Cardiac muscle cell (in vitro differentiated cells and primary cell): ENCODE results near the gene LIPT2. TPM values are rescaled to one million over a fixed set of nuclear protein-coding genes. Genes with fewer than 3 reads are reported as not detected.

Source experiments
- DNase-seq, 2 donors: peaks; one replicate each; pipeline versions ENCODE4 v3.0.0 to v3.0.0-alpha.2; 2010 to 2017; ENCODE audit warnings: low read depth in 1 of 2, low spot score in 1 of 2
- H3K27ac ChIP-seq: fragments of 200-600 bp; sonication (generic); 2 replicates; pipeline ENCODE4 v1.5.1; 2016
- H3K27me3 ChIP-seq: fragments of 200-600 bp; sonication (generic); 2 replicates; pipeline ENCODE4 v1.6.0; 2016; ENCODE audit warnings: control low read depth
- H3K36me3 ChIP-seq: fragments of 200-600 bp; sonication (generic); 2 replicates; pipeline ENCODE4 v1.5.1; 2016; ENCODE audit warnings: control low read depth
- H3K4me1 ChIP-seq: fragments of 200-600 bp; sonication (generic); 2 replicates; pipeline ENCODE4 v1.8.1; 2017; ENCODE audit warnings: low read depth, mild to moderate bottlenecking, mixed run types
- H3K4me3 ChIP-seq: fragments of 200-600 bp; sonication (generic); 2 replicates; pipeline ENCODE4 v1.5.1; 2016; ENCODE audit warnings: mild to moderate bottlenecking
- H3K9me3 ChIP-seq: fragments of 200-600 bp; sonication (generic); 2 replicates; pipeline ENCODE4 v1.5.1; 2017; ENCODE audit warnings: low read depth, mild to moderate bottlenecking, control low read depth
- CTCF ChIP-seq: IDR thresholded peaks from 2 replicates; pipeline ENCODE4 v1.5.1; 2012; ENCODE audit warnings: low read depth, mild to moderate bottlenecking, low read length
- polyA plus RNA-seq: library from polyadenylated mRNA; unstranded; fragments of >200 nt; fragmentation: Nextera tagmentation; extraction: Ambion mirVana; gene quantifications from 2 replicates; pipeline ENCODE4 v1.2.1, GENCODE V29; 2016
- total RNA-seq: library from RNA; depleted of rRNA; stranded (reverse); fragments of >200 nt; gene quantifications from 2 replicates; pipeline ENCODE4 v1.2.3, GENCODE V29; 2016

Gene LIPT2
- total and polyA plus RNA-seq, 2 experiments from 2014 or later = 22.5 to 26.9 TPM

- DNase-seq = no peak
Observed at GRCh38 chr11:74507582-74507981, 14.1 kb upstream of the LIPT2 start.

GRCh38 chr11:74506823-74507222 lies 13.3 kb upstream of the LIPT2 start:
- Histone ChIP-seq H3K4me3 (no peak overlapping the region), H3K36me3 (no peaks in the 10 kb centered on the region), H3K27ac (no peak overlapping the region), H3K9me3 (peaks cover 4% of the 10 kb centered on the region), H3K27me3 (no peaks in the 10 kb centered on the region), H3K4me1 (no peaks in the 10 kb centered on the region)
- peak in 1 of 2 donors; percentile 15 for DNase-seq
- no peak for TF ChIP-seq CTCF

More at GRCh38 chr11:74507582-74507981, 14.1 kb upstream of the LIPT2 start:
- H3K36me3 ChIP-seq = no peaks in the 10 kb centered on the region
- H3K4me3 ChIP-seq = no peak overlapping the region
- H3K27me3 ChIP-seq = no peaks in the 10 kb centered on the region
- H3K9me3 ChIP-seq = no peaks in the 10 kb centered on the region
- TF ChIP-seq CTCF = no peak
- no peaks in the 10 kb centered on the region for H3K4me1 ChIP-seq
- no peak overlapping the region for H3K27ac ChIP-seq

- Histone ChIP-seq H3K4me1 (no peaks in the 10 kb centered on the region), H3K36me3 (no peaks in the 10 kb centered on the region), H3K27ac (no peak overlapping the region), H3K4me3 (no peak overlapping the region), H3K9me3 (peaks cover 7% of the 10 kb centered on the region), H3K27me3 (no peaks in the 10 kb centered on the region)
- no peak for DNase-seq
- TF ChIP-seq CTCF = no peak
Observed at GRCh38 chr11:74505911-74506310, 12.4 kb upstream of the LIPT2 start.

- Histone ChIP-seq H3K27ac (no peak overlapping the region), H3K4me3 (no peak overlapping the region), H3K9me3 (peaks cover 7% of the 10 kb centered on the region), H3K36me3 (no peaks in the 10 kb centered on the region), H3K4me1 (no peaks in the 10 kb centered on the region), H3K27me3 (no peaks in the 10 kb centered on the region)
- no peak for TF ChIP-seq CTCF
- DNase-seq = no peak
Observed at GRCh38 chr11:74504100-74504691, 10.7 kb upstream of the LIPT2 start.

- no peak overlapping the region for H3K4me3 ChIP-seq
Observed at GRCh38 chr11:74494916-74495315, 1.4 kb upstream of the LIPT2 start.

More at GRCh38 chr11:74494916-74495315, 1.4 kb upstream of the LIPT2 start:
- Histone ChIP-seq H3K27me3 (no peaks in the 10 kb centered on the region), H3K27ac (no peak overlapping the region), H3K4me1 (no peaks in the 10 kb centered on the region), H3K36me3 (no peaks in the 10 kb centered on the region), H3K9me3 (no peaks in the 10 kb centered on the region)
- DNase-seq = no peak
- no peak for TF ChIP-seq CTCF
